Effector CD4-positive, alpha-beta T cell (primary cell): ENCODE results near the gene NDUFB8.

ENCODE experiments used
- DNase-seq: peaks from one replicate; pipeline ENCODE4 v3.0.0-alpha.2; 2020

NDUFB8 gene

DNA sequence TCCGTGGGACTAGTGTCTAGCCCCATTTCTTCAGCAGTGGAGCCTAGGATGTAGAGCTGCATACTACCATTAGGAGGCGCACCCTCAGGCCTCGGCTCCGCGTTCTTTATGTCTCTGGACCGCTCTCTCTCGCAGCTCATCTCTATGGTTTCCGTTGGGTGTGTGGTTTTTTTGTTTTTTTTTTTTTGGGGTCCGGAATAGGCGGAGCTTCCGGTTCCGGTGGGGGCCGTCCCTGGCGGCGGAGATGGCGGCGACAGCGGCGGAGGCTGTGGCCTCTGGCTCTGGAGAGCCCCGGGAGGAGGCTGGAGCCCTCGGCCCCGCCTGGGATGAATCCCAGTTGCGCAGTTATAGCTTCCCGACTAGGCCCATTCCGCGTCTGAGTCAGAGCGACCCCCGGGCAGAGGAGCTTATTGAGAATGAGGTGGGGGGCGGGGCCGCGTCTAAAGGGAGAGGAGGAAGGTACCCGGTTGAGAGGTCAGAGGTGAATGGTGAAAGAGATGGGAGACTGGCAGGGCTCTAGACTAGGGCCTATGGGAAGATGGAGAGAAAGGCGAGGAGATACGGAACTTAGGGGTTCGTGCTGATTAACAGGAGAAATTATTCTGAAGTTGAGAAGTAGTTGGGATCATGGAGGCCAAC lies 6.2 kb upstream of the NDUFB8 start, which contains the start of gene HIF1AN:
Gene HIF1AN, plus strand, starts transcription at position 229 of the 639 bp plus-strand sequence. Its CDS starts 16 bp downstream, at position 245.
- peak; percentile 84 for DNase-seq

DNA sequence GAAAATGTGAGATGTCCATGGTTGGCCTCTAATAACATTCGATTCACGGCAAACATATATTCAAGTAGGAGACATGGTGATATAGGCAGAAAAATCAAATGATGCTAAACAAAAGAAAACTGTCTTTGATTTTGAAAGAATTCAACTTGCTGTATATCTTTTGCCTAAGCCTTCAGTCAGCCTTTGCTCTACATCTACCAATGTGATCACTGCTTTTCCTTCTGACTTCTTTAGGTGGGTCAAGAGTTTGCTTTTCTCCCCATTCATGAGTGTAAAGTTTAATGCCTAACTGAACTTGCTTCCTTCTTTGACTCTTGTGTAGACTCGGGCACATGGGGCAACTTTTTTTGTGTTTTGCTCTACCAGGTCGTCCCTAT lies 5.7 kb upstream of the NDUFB8 start:
- DNase-seq: no peak

DNA sequence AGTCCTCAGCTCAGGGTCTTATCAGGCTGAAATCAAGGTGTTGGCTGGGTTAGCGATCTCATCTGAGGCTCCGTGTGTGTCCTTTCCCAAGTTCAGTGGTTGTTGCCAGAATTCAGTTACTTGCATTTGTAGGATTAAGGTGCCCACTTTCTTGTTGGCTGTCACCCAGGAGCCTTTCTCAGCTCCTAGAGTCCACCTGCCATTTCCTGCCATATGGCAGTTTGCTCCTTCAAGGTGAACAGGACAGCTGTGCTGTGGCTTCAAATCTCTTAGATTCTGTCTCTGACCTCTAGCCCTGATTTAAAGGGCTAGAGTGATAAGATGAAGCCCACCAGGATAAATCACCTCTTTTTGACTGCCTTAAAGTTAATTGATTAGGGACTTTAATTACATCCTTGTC lies 5.1 kb upstream of the NDUFB8 start:
- no peak for DNase-seq

DNA sequence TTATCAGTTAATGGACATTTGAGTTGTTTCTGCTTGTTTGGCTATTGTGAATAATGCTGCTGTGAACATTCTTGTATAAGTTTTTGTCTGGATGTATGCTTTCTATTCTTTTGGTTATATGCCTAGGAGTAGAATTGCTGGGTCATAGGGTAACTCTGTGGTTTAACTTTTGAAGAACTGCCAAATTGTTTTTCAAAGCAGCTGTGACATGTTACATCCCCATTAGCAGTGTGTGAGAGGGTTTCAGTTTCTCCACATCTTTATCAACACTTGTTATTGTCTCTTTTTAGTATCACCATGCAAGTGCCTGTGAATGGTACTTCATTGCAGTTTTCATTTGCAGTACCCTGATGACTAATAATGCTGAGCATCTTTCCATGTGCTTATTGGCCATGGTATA lies 2.1 kb upstream of the NDUFB8 start:
- no peak for DNase-seq

DNA sequence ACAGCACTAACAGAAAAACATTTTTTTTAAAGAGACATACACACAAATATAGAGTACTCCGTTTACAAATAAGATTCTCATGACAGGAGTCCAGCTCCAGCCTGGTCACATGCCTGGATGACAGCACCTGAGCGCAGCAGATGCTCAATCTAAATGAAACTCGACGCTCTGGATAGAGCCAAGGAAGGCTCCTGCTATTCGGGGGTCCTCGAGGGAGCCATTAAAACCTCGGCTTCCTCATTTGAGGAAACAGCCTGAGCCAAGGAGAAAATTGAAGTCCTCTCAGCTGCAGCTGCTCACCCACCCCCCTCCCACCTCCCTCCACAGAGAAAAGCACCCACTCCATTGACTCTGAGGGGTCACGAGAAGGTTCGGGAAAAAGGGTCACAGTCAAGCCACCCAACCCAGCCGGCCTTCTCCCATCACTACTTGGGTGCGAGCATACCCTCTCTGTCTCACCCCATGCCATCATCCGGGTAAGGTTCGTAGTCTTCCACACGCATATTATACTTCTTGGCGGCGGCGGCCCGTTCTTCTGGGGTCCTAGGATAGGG lies 673 bp downstream of the NDUFB8 start:
- DNase-seq: no peak

DNA sequence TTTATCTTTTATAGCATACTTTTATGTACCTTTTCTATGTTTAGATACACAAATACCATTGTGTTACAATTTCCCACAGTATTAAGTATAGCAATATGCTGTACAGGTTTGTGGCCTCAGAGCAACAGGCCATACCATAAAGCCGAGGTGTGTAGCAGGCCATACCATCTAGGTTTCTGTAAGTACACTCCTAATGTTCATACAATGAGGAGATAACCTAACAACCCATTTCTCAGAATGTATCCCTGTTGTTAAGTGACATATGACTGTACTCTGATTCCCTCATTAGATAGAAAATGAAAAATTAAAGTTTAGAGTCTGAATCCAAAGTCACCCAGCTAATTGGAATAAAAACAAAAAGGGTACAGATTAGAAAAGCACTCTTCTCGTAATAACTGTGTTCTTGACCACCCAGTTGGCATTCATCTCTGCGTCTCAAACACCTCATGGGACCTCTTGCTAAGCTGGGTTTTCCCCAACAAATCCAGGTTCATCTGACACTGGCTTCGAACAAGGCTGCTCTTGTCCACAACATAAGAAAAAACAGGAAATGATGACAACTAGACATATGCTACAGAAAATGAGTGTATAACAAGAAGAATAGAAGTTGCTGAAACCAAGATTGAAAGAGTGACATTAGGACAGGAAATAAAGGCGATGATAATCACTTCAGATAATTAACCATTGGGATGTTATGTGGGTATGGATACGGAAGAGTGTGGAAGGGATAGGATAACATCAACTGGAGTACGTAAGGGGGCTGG lies 1.4 kb downstream of the NDUFB8 start:
- peak; percentile 11 for DNase-seq

DNA sequence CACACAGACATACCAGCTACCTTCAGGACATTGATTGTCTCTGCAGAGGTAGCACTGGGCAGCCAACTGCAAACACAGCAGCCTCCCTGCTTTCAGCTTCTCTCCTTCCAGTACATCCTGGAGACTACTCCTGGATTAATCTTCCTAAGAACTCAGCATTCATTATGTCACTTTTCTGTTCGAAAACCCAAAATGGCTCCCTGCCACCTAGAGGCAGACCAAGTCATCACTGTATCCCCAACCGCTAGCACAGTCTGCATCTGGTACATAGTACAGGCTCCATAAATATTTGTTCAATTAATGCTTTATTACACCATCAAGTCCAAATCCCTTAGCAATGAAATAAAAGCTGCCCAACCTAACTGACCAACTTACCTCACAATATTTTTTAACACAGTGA lies 5.0 kb downstream of the NDUFB8 start:
- DNase-seq: no peak

DNA sequence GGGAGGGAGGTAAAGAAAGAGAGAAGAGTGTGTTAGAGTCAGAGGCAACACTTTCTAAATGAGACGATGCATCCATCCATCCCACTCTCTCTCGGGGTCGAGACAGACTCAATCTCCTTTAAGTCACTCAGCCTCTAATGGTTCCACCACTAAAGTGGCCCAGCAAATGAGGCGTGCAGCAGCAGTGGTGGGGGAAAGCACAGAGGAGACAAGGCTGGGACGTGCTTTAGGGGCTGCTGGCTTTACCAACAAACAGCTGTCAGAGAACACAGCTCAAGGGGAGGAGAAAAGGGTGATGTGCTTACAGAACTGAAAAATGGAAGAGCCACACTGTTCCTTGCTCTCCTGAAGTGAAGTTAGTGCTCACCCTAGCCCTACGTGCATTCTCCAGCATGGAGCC lies 5.5 kb downstream of the NDUFB8 start:
- no peak for DNase-seq

DNA sequence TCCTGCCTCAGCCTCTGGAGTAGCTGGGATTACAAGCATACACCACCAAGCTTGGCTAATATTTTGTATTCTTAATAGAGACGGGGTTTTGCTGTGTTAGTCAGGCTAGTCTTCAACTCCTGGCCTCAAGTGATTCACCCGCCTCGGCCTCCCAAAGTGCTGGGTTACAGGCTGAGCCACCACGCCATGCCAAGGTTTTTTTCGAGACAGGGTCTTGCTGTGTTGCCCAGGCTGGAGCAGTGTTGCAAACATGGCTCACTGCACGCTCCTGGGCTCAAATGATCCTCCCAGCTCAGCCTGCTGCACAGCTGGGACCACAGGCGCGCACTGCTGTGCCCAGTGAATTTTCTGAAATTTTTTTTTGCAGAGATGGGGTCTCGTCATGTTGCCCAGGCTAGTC lies 6.7 kb downstream of the NDUFB8 start:
- no peak for DNase-seq

DNA sequence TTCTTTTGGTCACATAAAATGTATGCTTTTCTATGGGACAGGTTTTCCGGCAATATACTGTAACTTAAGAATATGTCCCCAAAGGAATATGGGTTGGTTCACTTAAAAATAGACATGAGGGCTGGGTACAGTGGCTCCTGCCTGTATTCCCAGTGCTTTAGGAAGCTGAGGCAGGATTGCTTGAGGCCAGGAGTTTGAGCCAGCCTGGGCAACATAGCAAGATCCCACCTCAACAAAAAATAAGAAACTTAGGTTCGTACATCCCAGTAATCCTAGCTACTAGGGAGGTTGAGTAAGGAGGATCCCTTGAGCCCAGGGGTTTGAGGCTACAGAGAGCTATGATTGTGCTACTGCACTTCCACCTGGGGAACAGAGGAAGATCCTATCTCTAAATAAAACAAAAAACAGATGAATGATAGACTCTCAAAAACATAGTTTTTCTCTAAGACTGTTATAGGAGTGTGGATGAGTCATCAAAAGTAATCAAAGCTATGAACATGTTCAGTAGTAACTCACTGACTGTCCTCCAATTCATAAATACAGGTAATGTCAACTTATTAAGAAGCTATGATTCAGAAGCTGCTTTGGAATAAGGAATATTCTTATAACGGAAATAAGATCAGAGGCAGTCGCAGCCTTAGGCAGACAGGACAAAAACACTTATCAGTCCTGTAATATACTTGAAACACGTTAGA lies 7.4 kb downstream of the NDUFB8 start:
- DNase-seq: no peak

DNA sequence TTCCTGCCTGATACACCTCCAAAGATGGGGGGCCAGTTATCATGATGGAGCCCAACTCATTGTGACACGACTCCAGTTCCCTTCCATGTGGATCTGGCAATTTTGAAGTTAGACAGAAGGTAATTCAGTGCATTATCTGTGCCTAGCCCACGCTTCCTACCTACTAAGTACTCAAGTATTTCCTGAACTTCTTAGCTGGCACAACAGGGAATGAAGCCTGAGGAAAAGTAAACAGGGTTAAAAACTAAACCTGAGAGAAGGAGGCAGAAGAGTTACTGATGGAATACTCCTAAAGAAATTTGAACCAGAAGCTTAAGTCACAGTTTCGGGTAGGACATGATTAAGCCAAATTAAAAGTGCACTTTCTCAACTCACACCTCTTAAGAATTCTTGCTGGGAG lies 8.9 kb downstream of the NDUFB8 start:
- DNase-seq: no peak

DNA sequence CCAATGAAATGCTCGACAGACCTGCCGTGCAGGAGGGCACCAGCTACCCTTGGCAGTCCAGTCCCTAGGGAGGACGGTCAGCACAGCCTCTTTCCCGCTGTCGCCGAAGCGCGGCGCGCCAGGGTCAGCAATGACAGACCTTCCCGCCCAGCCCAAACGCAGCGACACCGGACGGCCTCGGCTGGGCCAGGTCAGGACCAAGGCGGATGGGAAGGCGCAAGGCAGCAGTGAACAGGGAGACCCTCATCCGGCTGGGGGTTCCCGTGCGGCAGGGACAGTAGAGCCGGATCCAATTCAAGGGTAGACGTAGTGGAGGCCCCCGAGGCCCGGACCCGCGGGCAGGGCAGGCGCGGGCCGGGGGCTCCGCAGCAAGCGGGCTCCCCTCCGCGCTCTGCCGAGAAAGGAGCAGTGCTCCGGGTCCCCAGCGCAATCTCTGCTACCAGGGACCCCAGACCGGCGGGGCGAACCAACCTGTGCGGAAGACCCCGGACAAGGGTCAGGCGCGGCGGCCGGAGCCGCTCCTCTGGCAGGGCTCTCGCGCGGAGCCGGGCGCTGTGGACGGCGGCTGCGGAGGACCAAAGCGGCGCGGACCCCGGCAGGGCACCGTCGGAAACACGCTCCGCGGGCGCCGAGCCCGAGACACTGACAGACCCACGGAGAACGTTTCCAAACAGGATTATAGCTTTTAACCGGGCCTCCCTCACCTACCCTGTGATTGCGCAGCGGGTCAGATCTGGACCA lies 10.2 kb downstream of the NDUFB8 start, which contains the start of gene SEC31B:
Gene SEC31B, minus strand, starts transcription at position 551 of the 741 bp plus-strand sequence. CDS start 2,909 bp downstream, outside the sequence.
- DNase-seq: no peak

DNA sequence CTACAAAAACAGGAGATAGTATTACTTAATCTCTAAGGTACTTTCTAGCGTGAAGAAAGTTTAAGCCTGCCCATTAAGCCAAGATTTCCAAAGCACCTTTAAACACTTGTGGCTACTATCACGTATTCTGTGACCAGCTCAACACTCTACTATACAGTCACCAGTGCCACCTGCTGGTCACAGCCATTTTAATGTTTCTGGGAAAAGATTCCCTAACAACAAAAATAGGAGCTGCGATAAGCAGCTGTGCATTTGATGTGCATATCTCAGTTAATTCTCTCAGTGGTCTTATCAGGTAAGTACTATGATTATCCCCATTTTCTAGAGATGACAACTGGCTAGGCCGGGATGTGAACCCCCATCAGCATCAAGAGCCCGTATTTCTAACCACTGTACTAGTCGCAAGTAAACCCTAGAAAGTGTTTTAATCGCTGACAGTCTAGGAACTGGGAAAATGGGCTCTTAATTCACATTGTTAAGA lies 10.9 kb downstream of the NDUFB8 start:
- peak; percentile 53 for DNase-seq

DNA sequence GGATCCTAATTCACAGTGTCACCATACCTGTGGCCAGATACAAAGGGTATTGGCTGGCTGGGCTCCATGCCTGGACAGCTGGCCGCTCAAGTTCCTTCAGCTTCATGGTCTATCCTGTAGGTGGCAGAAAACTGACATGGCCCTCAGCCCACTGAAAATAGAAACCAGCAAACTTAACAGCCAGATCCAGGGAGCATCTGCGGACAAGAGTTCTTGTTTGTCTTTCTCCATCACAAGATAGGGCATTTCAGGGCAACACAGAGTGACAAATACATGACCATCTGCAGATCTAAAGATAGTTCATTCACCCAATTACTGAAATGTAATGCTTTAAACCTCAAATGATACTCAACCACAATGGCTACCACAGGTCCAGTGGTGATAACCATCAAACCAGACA lies 12.8 kb downstream of the NDUFB8 start:
- DNase-seq: no peak

DNA sequence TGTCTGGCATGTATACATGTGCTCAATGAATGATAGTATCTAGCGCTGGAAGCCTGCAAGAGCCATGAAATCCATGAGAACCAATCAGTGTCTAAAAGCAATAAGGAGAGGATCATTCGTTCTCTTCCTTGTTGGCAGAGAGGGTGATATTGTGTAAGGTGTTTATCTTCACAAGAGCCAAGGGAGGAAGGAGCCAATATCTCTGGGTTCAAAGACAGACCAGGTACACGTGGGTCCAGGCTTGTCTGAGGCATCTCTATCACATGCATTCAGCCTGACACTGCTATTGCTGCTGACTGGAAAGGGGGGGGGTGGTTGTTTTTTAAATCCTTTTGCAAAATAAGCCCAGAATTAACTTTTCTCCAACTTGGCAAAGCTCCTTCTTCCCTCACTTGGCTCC lies 14.1 kb downstream of the NDUFB8 start:
- no peak for DNase-seq

DNA sequence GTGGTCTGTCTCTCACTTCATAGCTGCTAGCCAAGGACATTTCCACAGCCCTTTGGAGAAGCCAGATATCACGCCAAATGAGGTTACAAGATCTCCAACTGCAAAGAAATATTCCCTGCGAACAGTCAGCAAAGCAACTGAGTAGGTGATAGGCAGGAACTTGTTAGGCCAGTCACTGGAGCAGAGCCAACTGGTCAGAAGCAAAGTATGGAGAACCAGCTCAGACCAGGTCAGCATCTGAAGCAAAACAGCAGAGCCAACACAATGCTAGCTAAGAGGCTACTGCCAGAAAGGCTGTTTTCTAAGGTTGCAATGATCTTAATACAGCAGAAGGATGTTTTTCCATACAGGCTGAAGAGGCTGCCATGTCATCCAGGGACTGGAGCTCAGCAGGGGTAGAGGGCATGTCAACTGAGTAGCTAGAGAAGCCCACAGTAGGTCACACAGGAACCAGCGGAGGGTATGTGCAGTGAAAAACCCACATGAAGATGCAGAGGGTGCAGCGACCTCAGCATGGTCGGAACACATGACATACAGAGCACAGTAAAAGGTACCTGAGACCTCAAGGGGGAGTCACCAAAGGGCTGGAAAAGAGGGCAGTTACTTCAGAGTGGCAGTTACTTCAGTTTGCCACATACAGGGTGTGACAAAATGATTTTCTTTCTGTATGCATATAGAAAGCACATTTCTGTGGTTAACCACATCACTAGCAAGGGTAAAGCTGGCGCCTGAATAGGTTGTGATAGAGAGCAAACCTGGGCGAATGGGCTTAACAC lies 18.9 kb downstream of the NDUFB8 start:
- peak; percentile 49 for DNase-seq

DNA sequence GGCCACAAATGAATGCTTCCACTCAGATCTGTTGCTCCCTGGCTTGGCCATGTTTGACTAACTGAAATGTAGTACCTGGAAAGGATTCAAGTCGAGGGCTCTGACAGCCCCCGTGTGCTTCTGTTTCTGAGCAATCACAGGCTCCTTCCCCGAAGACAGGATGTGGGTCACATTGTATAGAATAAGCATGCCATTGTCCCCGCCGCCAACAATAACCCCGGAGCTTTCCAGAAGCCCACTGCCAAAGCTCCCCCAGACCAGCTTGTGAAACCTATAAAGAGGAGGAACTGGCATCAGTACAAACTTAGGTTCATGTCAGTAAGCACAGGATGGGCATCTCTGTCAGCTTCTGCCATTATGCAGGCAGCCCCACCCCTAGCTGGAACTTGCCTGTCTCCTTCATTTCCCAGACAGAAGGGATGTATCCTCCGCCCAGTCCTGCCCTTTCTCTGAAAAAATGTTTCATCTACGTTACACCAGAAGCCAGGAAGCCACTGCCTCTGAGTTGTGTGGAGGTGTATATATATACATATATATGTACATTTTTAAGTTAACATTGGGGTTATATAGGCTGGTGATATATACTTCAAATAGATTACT lies 20.3 kb downstream of the NDUFB8 start:
- no peak for DNase-seq

DNA sequence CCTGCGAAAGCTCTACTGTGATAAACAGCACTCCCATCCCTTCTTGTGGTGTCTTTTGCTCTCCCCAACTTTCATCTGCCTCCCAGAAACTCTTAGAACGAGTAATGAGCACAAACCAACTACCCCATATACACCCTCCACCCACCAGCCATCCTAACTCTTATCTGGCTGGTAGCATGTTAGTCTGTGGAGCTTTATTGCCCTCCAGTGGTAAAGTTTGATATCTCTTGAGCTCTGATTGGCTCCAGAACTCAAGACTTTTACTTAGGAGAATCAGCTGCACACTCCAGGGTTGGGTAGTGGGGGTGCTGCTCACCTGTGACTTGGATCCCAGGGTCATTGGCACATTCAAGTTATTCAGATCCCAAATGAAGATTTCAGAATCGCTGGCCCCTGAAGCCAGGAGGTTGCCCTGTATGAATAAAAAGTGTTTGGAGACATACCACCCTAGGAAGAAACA lies 20.9 kb downstream of the NDUFB8 start:
- peak; percentile 21 for DNase-seq

DNA sequence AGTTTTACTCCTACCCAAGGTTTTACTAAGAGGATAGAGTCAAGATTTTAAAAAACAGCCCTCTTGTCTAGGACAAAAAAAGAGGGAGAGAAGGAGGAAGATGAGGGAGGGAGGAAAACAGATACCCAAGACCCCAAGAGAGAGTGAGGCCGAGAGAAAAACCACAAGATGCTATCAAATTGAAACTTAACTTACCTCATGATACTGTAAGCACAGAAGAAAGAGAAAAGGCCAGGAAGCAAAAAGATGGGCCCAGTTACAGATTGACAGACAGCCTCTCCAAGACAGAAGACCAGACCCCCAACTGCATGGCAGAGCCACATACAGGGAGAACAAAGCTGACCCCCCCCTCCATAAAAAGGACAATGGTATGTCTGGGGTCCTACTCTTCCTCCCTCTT lies 21.4 kb downstream of the NDUFB8 start:
- no peak for DNase-seq

DNA sequence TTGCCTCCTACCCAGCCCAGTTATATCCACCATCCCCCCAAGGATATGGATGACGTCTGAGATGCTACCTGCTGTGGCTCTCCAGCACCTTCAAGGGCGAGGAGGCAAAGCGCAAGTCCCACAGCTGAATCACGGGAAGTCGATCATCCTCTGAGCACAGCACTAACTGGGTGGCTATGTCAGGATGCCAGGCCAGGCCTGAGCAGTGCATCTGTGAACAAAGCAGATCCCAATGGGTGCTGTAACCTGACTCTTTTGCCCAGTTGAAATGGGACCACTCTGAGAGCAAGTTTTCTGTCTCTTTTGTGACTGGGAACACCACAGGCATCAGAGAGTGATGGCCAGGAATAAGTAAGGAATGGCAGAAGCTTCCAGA lies 22.3 kb downstream of the NDUFB8 start:
- no peak for DNase-seq
